ENCODE data around the gene RAD51D. TPM values are rescaled to one million over a fixed set of nuclear protein-coding genes. Genes with fewer than 3 reads are reported as not detected.
A peak's percentile ranks its signal among the peaks of the same experiment; 100 is the strongest.
"Not testable (repeated sequence)": the region's sequence is repeated elsewhere in the genome, so short reads cannot be mapped to it uniquely, and the experiment has no call there.

RAD51D gene
- total and polyA plus RNA-seq, 11 donors = 2.1 to 9.2 (median 5.0) TPM

DNA sequence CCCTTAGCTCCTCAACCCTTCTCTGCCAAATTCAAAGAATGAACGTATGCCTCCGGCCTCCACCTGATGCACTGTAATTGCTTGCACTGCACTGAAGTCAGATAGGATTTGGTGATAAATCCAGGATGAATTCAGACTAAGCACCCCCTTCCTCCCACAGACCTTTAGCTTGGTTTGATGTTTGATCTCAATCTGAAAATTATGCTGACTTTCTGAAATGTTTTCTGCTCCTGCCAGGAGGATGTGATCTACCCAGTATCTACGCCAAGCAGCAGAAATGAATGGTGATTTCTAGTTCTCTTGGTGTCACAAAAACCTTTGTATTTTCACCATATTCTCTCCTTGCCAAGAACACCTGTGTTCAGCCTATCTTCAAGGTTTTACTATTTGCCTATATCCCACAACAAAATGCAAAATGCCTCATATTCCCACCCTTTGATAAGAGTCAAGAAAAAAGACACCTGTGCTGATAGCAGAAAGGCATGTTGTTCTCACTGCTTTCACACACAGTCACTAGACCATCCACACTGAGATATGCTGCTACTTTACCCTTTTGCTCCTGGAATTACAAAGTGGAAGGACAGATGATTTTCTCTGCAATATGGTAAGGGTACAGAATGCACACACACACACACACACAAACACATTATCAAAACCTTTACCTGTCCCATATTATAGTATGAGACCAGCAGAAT lies 70.8 kb downstream of the RAD51D start:
- intact Hi-C loops (cut with DNase I) = loop anchor here in 1 of 10 donors (10.0 kb wide), 1 partner anchor 54 kb away; no protein-coding TSS in a partner anchor
- H3K4me3 ChIP-seq = no peak overlapping the region
- no peaks in the 10 kb centered on the region for H3K27me3 ChIP-seq
- H3K36me3 ChIP-seq = no peaks in the 10 kb centered on the region
- H3K27ac ChIP-seq = no peak overlapping the region
- H3K9me3 ChIP-seq = no peaks in the 10 kb centered on the region
- ATAC-seq (no peak), DNase-seq (no peak)
- peaks cover 0 to 69% (median 20%) of the 10 kb centered on the region in 12 donors for H3K4me1 ChIP-seq
- TF ChIP-seq, protein P1, sequence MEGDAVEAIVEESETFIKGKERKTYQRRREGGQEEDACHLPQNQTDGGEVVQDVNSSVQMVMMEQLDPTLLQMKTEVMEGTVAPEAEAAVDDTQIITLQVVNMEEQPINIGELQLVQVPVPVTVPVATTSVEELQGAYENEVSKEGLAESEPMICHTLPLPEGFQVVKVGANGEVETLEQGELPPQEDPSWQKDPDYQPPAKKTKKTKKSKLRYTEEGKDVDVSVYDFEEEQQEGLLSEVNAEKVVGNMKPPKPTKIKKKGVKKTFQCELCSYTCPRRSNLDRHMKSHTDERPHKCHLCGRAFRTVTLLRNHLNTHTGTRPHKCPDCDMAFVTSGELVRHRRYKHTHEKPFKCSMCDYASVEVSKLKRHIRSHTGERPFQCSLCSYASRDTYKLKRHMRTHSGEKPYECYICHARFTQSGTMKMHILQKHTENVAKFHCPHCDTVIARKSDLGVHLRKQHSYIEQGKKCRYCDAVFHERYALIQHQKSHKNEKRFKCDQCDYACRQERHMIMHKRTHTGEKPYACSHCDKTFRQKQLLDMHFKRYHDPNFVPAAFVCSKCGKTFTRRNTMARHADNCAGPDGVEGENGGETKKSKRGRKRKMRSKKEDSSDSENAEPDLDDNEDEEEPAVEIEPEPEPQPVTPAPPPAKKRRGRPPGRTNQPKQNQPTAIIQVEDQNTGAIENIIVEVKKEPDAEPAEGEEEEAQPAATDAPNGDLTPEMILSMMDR (IDR thresholded peaks at IDR 0.05) = no peak
- TF ChIP-seq POLR2A (IDR thresholded peaks at IDR 0.05) = no peak
- 90 to 98% (median 96%) methylated on average over 3 of the region's 3 CpGs for WGBS, 4 donors

DNA sequence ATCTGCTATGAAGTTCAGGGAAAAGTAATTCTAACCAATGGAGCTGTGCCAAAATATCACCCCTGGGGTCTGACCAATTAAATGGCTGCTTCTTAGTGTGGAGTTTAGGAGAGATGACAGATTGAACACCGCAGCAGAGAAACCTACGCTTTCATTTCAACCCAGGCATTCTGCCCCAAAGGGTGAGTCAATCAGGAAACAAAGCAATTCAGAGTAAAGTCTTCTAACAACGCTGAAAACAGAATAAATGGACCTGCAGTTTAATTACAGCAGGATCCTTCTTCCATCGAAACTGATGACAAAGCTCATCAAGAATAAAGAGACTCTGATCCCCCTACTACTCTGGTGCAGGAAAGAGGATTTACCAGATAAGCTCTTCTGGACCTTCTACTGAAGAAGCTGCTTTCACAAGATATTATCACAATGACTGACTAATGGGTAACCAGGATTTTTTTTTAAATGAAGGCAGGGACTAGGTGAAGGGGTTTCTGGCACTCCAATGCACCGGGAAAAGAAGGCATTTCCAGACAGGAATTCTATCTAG lies 72.8 kb downstream of the RAD51D start:
- intact Hi-C loops (cut with DNase I) = loop anchor here in 1 of 10 donors (10.0 kb wide), 1 partner anchor 52 kb away; no protein-coding TSS in a partner anchor
- Histone ChIP-seq H3K4me3 (peak overlapping the region in 1 of 12 donors; percentile 15), H3K4me1 (peaks cover 0 to 51% (median 10%) of the 10 kb centered on the region in 12 donors), H3K27ac (peak overlapping the region in 1 of 12 donors; percentile 67), H3K27me3 (no peaks in the 10 kb centered on the region), H3K9me3 (no peaks in the 10 kb centered on the region), H3K36me3 (no peaks in the 10 kb centered on the region)
- no peak for ATAC-seq
- WGBS, 4 donors = 73 to 86% (median 81%) methylated on average over 5 of the region's 5 CpGs
- DNase-seq = no peak
- no peak for TF ChIP-seq POLR2A (IDR thresholded peaks at IDR 0.05)
- TF ChIP-seq, protein P1 (IDR thresholded peaks at IDR 0.05) = no peak

DNA sequence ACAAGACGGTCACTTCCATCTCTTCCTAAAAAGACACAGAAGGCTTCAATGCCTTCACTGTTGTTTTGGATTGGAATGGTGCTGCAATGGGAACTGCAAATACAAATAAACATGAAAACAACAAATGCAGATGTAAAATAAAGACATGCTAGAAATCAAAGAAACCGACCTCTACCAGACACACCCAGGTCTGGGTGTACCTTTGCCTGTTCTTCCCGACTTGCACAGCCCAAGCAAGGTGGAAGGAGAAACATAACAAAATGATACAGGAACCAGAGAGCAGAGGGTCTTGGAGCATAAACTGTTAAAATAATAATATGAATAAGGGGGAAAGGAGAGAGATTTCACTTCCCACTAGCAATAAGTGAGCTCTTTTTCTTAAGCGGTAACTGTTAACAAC lies 73.4 kb downstream of the RAD51D start:
- ATAC-seq (no peak), DNase-seq (no peak)
- 83 to 90% (median 89%) methylated on average over 4 of the region's 4 CpGs for WGBS, 4 donors
- H3K27me3 ChIP-seq = no peaks in the 10 kb centered on the region
- no peaks in the 10 kb centered on the region for H3K36me3 ChIP-seq
- H3K4me1 ChIP-seq = peaks cover 0 to 45% (median 7%) of the 10 kb centered on the region in 12 donors
- H3K9me3 ChIP-seq = no peaks in the 10 kb centered on the region
- H3K4me3 ChIP-seq = peak overlapping the region in 1 of 12 donors; percentile 15
- intact Hi-C loops (cut with DNase I) = loop anchor here in 1 of 10 donors (10.0 kb wide), 1 partner anchor 51 kb away; no protein-coding TSS in a partner anchor
- peak overlapping the region in 1 of 12 donors; percentile 67 for H3K27ac ChIP-seq
- no peak for TF ChIP-seq POLR2A (IDR thresholded peaks at IDR 0.05)
- TF ChIP-seq, protein P1 (IDR thresholded peaks at IDR 0.05) = no peak

DNA sequence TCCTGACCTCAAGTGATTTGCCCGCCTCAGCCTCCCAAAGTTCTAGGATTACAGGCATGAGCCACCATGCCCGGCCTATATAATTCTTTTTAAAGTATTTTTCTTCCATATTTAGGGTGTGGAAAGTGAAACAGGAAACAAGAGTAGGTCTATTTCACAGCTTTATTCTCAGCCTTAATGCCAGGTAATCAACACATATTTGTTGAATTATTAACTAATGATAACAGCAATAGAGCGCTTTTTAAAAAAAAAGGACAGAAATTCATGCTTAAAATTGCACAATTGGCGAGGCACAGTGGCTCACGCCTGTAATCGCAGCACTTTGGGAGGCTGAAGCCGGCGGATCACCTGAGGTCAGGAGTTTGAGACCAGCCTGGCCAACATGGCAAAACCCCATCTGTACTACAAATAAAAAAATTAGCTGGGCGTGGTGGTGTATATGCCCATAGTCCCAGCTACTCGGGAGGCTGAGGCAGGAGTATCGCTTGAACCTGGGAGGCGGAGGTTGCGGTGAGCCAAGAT lies 74.1 kb downstream of the RAD51D start:
- intact Hi-C loops (cut with DNase I) = loop anchor here in 1 of 10 donors (10.0 kb wide), 1 partner anchor 51 kb away; no protein-coding TSS in a partner anchor
- peaks cover 0 to 38% (median under 1%) of the 10 kb centered on the region in 12 donors for H3K4me1 ChIP-seq
- H3K27me3 ChIP-seq, ATAC-seq, H3K36me3 ChIP-seq, H3K9me3 ChIP-seq, DNase-seq, H3K4me3 ChIP-seq: not testable (repeated sequence)
- WGBS, 4 donors = 95 to 98% (median 96%) methylated on average over 13 of the region's 13 CpGs
- H3K27ac ChIP-seq = peak overlapping the region in 1 of 12 donors; percentile 67

Data from heart left ventricle (tissue), 16 donors.